ENCODE results near the gene HNF4A.
"Not testable (repeated sequence)": the region's sequence is repeated elsewhere in the genome, so short reads cannot be mapped to it uniquely, and the experiment has no call there.

The HNF4A gene

DNA sequence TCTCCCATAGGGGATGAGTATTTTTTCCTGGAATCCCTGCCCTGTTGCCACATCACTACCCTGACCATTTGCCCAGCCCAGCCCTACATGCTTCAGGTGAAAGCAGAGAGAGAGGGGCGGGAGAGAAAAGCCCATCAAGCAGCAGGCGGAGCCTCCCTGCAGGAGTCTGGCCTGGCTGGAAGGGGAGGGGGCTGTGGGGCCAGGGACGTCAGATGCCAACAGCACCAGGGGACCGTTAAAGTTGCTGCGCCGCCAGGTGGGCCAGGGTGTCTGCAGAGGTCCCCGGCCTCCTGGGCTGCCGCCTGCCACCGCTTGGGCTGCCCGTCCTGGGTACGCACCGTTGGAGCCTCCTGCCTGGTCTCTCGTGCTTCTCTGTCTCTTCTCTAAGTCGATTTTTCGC, 19.4 kb upstream of the HNF4A start:
- Mint-ChIP-seq H3K27me3 (peaks cover 9% of the 10 kb centered on the region), H3K4me1 (no peaks in the 10 kb centered on the region), H3K4me3 (no peak overlapping the region), H3K27ac (no peak overlapping the region), H3K9me3 (no peaks in the 10 kb centered on the region)
- DNase-seq (no peak), ATAC-seq (no peak)

DNA sequence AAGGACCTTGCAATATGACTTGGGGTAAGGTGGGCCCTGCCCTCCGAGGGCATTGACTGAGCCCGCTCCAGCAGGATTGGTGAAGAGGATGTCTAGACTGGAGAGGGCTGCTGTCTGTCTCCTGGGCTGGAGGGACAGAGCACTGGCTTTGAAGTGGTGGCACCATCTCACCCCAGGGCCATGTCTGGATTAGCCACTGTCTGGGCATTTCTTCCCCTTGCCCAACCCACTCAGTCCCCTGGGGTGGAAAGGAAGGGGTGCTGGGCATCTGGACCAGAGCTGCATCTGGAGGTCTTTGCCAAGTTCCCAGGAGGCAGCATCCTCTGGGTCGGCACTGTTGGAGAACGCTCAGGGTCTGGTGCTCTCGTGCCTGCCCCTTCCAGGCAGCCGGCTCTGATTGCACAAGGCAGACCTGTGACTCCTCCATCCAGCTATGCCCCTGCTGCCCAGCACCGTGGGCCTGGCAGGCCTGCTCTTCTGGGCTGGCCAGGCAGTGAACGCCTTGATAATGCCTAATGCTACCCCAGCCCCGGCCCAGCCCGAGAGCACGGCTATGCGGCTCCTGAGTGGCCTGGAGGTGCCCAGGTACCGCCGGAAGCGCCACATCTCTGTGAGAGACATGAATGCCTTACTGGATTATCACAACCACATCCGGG, 18.6 kb upstream of the HNF4A start, which contains the start of gene R3HDML:
R3HDML (plus strand) TSS at position 319 of the 656 bp plus-strand sequence; CDS start at position 434, 115 bp downstream.
- H3K4me3 Mint-ChIP-seq = no peak within 1 kb of the TSS
- H3K27me3 Mint-ChIP-seq = peaks cover 9% of the 10 kb centered on the region
- H3K27ac Mint-ChIP-seq = peak within 1 kb of the TSS in 1 of 2 donors; percentile 1
- H3K9me3 Mint-ChIP-seq = no peaks in the 10 kb centered on the region
- ATAC-seq (no peak), DNase-seq (no peak)
- H3K4me1 Mint-ChIP-seq = no peaks in the 10 kb centered on the region

DNA sequence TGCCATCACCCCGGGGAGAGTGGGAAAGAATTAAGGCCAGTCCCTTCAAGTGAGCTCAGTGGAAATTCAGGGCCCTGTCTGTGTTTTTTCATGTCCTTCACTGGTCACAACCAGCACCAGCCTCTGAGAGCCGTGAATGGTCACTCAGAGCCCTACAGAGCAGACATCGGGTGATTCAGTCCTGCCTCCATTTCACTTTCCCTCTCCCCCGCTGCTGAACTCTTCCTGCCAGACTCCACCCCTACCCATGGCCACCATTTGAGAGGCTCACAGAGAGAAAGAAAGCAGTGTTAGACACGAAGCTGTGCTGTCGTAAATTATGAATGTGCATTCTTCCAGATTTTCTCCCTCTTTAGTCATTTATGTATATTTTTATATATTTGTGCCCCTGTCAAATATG, 13.3 kb upstream of the HNF4A start:
- DNase-seq (no peak), ATAC-seq (no peak)
- Mint-ChIP-seq H3K9me3 (no peaks in the 10 kb centered on the region), H3K27me3 (no peaks in the 10 kb centered on the region), H3K4me1 (no peaks in the 10 kb centered on the region), H3K27ac (peak overlapping the region; percentile 73 to 93), H3K4me3 (no peak overlapping the region)

DNA sequence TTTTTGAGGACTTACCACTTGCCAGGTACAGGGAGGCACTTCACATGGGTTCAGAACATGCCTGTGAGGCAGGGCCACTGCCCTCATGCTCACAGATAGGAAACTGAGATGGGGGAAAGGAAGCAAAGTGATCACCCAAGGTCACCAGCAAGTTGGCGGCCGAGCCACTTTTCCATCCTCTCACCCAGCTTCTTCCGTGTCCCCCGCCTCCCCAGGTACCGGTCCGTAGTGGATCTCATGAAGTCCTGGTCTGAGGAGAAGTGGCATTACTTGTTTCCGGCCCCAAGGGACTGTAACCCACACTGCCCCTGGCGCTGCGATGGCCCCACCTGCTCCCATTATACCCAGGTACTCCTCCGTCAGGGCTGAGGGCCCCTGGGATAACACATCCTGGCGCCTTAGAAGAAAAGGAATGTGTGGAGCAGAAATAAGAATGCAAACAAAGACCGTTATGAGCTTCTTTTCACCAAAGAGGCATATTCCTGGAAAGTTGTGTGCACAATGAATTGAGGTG, 12.3 kb upstream of the HNF4A start:
- ATAC-seq (no peak), DNase-seq (no peak)
- Mint-ChIP-seq H3K9me3 (no peaks in the 10 kb centered on the region), H3K27ac (peak overlapping the region in 1 of 2 donors; percentile 62), H3K4me1 (no peaks in the 10 kb centered on the region), H3K27me3 (no peaks in the 10 kb centered on the region), H3K4me3 (no peak overlapping the region)

DNA sequence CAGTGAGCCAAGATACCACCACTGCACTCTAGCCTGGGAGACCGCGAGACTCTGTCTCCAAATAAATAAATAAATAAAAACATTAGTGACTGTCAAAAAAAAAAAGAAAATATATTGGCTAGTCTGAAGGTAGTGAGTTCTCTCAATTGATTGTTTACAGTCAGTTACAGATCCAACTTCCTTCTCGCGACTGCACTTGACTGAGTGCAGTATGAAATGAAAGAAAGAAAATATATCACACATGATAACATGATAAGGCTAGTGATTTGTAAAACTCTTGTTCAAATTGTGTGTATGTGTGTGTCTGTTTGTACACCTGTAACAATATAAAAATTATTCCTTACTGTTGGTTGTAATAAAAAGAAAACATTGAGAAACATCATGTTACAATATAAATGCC, 10.8 kb upstream of the HNF4A start:
- H3K9me3 Mint-ChIP-seq = no peaks in the 10 kb centered on the region
- DNase-seq = no peak
- ATAC-seq = no peak
- no peak overlapping the region for H3K27ac Mint-ChIP-seq
- no peaks in the 10 kb centered on the region for H3K27me3 Mint-ChIP-seq
- no peaks in the 10 kb centered on the region for H3K4me1 Mint-ChIP-seq
- no peak overlapping the region for H3K4me3 Mint-ChIP-seq

DNA sequence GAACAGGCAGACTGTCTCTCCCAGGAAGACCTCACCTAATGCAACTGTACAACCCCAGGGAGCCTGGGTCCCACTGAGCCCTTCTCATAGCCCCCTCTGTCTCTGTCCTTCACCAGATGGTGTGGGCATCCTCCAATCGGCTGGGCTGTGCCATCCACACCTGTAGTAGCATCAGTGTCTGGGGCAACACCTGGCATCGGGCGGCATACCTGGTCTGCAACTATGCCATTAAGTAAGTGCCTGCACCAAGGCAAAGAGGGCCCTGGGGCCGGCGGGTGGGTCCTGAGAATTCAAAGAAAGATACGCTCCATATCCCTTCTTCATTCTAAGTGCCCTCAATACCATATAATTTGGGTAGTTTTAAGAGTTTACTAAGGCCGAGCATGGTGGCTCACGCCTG, 10.4 kb upstream of the HNF4A start:
- H3K4me1 Mint-ChIP-seq = no peaks in the 10 kb centered on the region
- H3K27me3 Mint-ChIP-seq = no peaks in the 10 kb centered on the region
- H3K27ac Mint-ChIP-seq = no peak overlapping the region
- DNase-seq (no peak), ATAC-seq (no peak)
- no peaks in the 10 kb centered on the region for H3K9me3 Mint-ChIP-seq
- H3K4me3 Mint-ChIP-seq = no peak overlapping the region

DNA sequence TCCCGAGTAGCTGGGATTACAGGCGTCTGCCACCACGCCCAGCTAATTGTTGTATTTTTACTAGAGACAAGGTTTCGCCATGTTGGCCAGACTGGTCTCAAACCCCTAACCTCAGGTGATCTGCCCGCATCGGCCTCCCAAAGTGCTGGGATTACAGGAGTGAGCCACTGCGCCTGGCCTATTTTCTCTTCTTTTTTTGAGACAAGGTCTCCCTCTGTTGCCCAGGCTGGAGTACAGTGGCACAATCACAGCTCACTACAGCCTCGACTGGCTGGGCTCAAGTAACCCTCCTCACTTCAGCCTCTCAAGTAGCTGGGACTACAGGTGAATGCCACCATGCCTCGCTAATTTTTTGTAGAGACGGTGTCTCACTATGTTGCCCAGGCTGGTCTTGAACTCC, 9.6 kb upstream of the HNF4A start:
- H3K4me3 Mint-ChIP-seq, H3K27ac Mint-ChIP-seq, H3K4me1 Mint-ChIP-seq, H3K27me3 Mint-ChIP-seq, ATAC-seq, H3K9me3 Mint-ChIP-seq, DNase-seq: not testable (repeated sequence)

DNA sequence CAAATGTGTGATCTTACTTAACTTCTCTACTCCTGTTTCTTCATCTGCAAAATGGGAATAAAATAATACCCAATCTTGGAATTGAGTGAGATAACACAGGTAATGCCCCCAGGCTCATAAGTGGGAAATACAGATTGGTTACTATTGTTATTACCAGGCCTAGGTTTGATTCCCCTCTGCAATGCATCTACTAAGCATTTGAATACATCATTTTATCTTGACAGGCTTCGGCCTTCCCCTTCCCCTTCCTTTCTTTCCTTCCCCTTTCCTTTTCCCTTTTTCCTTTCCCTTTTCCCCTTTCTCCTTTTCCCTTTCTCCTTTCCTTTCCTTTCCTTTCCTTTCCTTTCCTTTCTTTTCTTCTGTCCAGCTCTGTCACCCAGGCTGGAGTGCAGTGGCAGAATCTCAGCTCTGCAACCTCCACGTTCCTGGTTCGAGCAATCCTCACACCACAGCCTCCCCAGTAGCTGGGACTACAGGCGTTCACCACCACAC, 7.3 kb upstream of the HNF4A start:
- DNase-seq = no peak
- Mint-ChIP-seq H3K27ac (no peak overlapping the region), H3K4me1 (no peaks in the 10 kb centered on the region), H3K27me3 (no peaks in the 10 kb centered on the region), H3K9me3 (no peaks in the 10 kb centered on the region), H3K4me3 (no peak overlapping the region)
- no peak for ATAC-seq

DNA sequence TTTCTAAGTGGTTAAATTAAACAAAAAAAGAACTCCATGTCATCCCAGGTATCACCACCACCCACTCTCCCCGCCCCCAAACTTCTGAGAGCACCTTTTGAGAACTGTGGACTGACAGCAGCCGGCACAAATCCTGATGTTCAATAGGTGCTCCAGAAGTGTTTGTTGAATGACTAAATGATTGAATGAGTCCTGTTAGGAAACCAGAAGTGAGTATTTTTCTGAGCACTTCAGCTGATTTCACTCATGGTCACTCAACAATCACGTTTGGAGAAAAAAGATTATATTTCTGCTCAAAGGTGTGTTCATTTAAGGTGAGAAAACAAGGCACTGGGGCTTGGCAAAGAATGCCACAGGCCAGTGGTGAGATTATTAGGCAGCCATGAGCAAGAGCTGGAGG, 6.2 kb upstream of the HNF4A start:
- no peak for ATAC-seq
- Mint-ChIP-seq H3K27ac (no peak overlapping the region), H3K9me3 (no peaks in the 10 kb centered on the region), H3K4me1 (no peaks in the 10 kb centered on the region), H3K27me3 (no peaks in the 10 kb centered on the region), H3K4me3 (no peak overlapping the region)
- DNase-seq = no peak

DNA sequence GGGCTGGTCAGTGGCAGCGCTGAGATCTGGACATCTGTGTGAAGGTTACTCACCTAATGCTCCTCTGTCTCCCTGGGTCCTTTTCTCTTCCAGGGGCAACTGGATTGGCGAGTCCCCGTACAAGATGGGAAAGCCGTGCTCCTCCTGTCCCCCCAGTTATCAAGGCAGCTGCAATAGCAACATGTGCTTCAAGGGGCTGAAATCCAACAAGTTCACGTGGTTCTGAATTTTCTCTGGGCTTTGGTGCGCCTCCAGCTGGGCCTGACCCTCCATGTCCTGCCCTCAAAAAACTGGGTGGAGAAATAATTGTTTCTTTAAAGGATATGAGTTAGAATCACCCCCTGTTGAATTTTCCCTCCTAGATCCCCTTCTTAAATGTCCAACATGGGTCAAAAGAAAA, 4.9 kb upstream of the HNF4A start:
- ATAC-seq = no peak
- Mint-ChIP-seq H3K27ac (no peak overlapping the region), H3K4me1 (no peaks in the 10 kb centered on the region), H3K4me3 (no peak overlapping the region), H3K9me3 (no peaks in the 10 kb centered on the region), H3K27me3 (no peaks in the 10 kb centered on the region)
- DNase-seq = no peak

DNA sequence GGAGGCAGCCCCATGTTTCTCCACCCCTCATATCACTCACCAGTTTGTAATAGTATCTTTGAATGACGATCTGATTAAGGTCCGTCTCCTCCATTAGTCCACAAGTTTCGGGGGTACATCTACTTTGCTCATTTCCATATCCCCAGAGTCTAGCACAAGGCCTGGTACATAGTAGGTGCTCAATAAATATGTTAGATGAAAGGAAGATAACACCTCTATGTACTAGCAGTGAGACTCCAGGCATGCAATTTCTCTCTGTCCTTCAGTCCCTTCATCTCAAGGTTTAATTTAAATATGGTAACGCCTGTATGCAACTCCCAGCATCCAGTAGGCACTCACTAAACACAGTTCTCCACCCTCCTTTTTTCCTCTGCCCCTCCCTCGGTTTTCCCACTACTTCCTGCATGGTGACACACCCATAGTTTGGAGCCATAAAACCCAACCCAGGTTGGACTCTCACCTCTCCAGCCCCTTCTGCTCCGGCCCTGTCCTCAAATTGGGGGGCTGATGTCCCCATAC, 461 bp upstream of the HNF4A start:
- no peak overlapping the region for H3K4me3 Mint-ChIP-seq
- ATAC-seq = no peak
- H3K9me3 Mint-ChIP-seq = no peaks in the 10 kb centered on the region
- H3K27me3 Mint-ChIP-seq = no peaks in the 10 kb centered on the region
- H3K27ac Mint-ChIP-seq = no peak overlapping the region
- no peak for DNase-seq
- H3K4me1 Mint-ChIP-seq = no peaks in the 10 kb centered on the region

DNA sequence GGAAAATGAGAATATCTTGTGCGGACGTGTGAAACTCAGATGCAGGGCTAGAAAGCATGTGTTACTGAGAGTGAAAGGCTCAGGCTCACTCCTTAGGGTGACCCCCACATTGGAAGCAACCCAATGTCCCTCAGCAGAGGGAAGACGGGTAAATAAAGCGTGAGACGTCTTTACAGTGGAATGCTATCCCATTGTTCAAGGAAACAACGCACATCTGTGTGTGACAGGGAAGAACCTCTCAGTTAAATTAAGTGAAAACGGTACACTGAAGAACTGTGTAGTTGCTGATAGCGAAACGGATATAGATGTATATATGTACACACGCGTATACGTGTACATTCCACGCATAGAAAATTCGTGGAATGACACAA, 839 bp downstream of the HNF4A start:
- H3K4me1 Mint-ChIP-seq = no peaks in the 10 kb centered on the region
- DNase-seq (no peak), ATAC-seq (no peak)
- no peak overlapping the region for H3K27ac Mint-ChIP-seq
- no peaks in the 10 kb centered on the region for H3K9me3 Mint-ChIP-seq
- no peak overlapping the region for H3K4me3 Mint-ChIP-seq
- H3K27me3 Mint-ChIP-seq = no peaks in the 10 kb centered on the region

DNA sequence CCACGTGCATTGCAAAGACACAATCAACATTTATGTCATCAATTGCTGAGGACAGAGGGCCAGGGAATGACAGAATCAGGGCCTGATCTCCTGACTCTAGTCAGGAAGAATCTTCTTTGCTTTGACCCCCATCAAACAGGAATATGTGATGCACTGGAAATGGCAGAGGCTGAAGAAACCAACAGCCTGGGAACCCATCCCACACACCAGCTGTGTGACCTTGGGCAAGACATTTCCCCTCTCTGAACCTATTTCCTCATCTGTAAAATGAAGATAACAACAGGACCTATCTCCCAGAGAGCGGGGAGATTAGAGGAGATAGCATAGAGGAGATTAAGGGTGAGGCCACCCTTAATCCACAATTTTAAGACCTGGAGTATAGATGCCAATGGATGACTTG, 1.5 kb downstream of the HNF4A start:
- H3K9me3 Mint-ChIP-seq = no peaks in the 10 kb centered on the region
- no peak for DNase-seq
- no peak for ATAC-seq
- H3K4me3 Mint-ChIP-seq = no peak overlapping the region
- H3K27me3 Mint-ChIP-seq = no peaks in the 10 kb centered on the region
- no peak overlapping the region for H3K27ac Mint-ChIP-seq
- no peaks in the 10 kb centered on the region for H3K4me1 Mint-ChIP-seq

DNA sequence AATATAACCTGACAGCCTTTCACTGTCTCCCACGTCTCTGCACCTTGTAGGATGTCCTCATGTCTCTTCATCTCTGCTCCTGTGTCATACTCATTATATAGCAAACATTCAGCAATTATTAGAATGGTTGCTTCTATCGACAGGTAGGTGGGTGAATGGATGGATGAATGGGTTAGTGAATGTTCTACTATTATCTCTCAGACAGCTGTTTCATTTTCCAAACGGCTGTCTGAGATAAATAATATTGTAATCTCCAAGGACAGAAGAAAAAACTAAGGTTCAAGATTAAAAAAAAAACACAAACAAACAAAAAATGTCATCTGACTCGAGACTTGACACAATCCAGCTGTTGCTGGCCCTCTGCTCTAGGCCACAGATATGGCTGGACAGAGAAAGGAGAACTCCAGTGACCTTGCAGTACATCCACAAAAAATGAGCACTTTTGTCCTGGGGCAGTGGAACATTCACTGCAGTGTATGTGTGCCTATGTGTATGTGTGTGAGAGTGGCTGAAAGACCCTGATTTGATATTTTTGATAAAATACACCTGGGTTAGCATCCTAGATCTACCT, 2.1 kb downstream of the HNF4A start:
- Mint-ChIP-seq H3K27me3 (no peaks in the 10 kb centered on the region), H3K27ac (no peak overlapping the region), H3K4me1 (no peaks in the 10 kb centered on the region), H3K9me3 (no peaks in the 10 kb centered on the region), H3K4me3 (no peak overlapping the region)
- DNase-seq (no peak), ATAC-seq (no peak)

DNA sequence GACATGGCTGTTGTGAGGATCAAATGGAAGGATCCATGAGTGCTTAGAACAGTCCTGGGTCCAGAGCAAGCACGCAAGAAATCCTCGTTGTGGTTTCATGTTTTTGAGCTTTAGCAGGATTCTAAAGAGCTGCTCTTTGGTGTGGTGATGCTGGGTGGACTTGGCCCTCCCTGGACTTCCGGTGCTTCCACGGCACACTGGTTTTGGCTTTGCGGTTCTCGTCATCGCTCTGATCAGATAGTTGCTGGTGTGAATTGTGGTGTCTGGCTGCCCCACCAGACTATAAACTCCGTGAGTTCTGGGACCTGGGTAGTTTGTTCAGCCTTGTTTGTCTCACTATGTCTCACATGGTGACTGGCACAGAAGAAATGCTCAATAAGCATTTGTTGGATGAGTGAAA, 3.3 kb downstream of the HNF4A start:
- H3K4me1 Mint-ChIP-seq = no peaks in the 10 kb centered on the region

DNA sequence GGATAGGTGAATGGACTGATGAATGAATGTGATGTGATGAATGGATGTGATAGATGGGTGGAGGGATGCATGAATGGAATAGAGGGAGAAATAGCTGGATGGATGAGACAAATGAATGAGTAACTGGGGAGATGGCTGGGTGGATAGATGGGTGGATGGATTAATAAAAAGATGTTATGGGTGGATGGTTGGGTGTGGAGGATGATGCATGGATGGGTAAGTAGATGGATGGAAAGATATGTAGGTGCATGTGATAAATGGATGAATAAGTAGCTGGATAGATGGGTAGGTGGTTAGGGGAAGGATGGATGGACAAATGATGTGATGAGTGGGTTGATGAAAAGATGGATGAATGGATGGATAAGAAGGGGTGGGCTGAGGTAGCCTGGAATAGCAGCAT, 4.7 kb downstream of the HNF4A start:
- Mint-ChIP-seq H3K9me3 (no peaks in the 10 kb centered on the region), H3K27ac (no peak overlapping the region), H3K4me3 (no peak overlapping the region), H3K27me3 (no peaks in the 10 kb centered on the region), H3K4me1 (no peaks in the 10 kb centered on the region)
- ATAC-seq (no peak), DNase-seq (no peak)

More for the DNA sequence above, 3.3 kb downstream of the HNF4A start:
- no peak overlapping the region for H3K4me3 Mint-ChIP-seq
- ATAC-seq = no peak
- no peaks in the 10 kb centered on the region for H3K9me3 Mint-ChIP-seq
- H3K27ac Mint-ChIP-seq = no peak overlapping the region
- no peak for DNase-seq
- H3K27me3 Mint-ChIP-seq = no peaks in the 10 kb centered on the region

Data from stimulated activated naive CD8-positive, alpha-beta T cell treated with anti-CD3 and anti-CD28 coated beads, Interleukin-15, amount 100 ng/mL, for 72 hours (primary cell).